CD8-positive, alpha-beta memory T cell (primary cell): Measurements from ENCODE around the gene CALML6. TPM values are rescaled to one million over a fixed set of nuclear protein-coding genes. Genes with fewer than 3 reads are reported as not detected.

Experiments
- CTCF ChIA-PET: fragments of 350-600 bp; sonication (Branson Sonifier 250); formaldehyde crosslinking; loops from one replicate; lab custom pipeline; 2021; ENCODE audit warnings: antibody characterized with exemption; lab: Charles Lee
- POLR2A ChIA-PET: fragments of 350-600 bp; sonication (Branson Sonifier 250); formaldehyde crosslinking; loops from one replicate; lab custom pipeline; 2021; ENCODE audit warnings: antibody characterized with exemption; lab: Charles Lee
- DNase-seq, 5 donors: peaks; one replicate each; pipeline versions ENCODE4 v3.0.0 to v3.0.0-alpha.2; 2020 to 2022; ENCODE audit warnings: mixed read lengths in 1 of 5
- H3K27ac ChIP-seq: one replicate; pipeline ENCODE4 v1.7.0; 2013; ENCODE audit warnings: low read depth, mild to moderate bottlenecking, low read length, moderate library complexity
- H3K27me3 ChIP-seq: 2 replicates; pipeline ENCODE4 v1.7.0; 2013; ENCODE audit warnings: low read length, mild to moderate bottlenecking; ENCODE audit not compliant: insufficient read depth, poor library complexity, severe bottlenecking
- H3K36me3 ChIP-seq: 2 replicates; pipeline ENCODE4 v1.7.0; 2013; ENCODE audit warnings: mild to moderate bottlenecking, low read length, moderate library complexity; ENCODE audit not compliant: insufficient read depth
- H3K4me1 ChIP-seq: 2 replicates; pipeline ENCODE4 v1.7.0; 2013; ENCODE audit warnings: mild to moderate bottlenecking, low read length, moderate library complexity; ENCODE audit not compliant: insufficient read depth
- H3K4me3 ChIP-seq: 2 replicates; pipeline ENCODE4 v1.7.0; 2013; ENCODE audit warnings: mild to moderate bottlenecking, low read length
- H3K9me3 ChIP-seq: 2 replicates; pipeline ENCODE4 v1.7.0; 2013; ENCODE audit warnings: mild to moderate bottlenecking, low read length
- H3K27ac Mint-ChIP-seq, 8 donors: one replicate each; pipeline ENCODE4 v1.8.0; 2020 to 2021; ENCODE audit warnings: mixed read lengths in 8 of 8, mild to moderate bottlenecking in 6 of 8, inconsistent platforms in 3 of 8, moderate library complexity in 3 of 8
- H3K27me3 Mint-ChIP-seq, 2 donors: one replicate each; pipeline ENCODE4 v1.8.0; 2020 to 2021; ENCODE audit warnings: mixed read lengths in 2 of 2, mild to moderate bottlenecking in 1 of 2, moderate library complexity in 1 of 2
- H3K36me3 Mint-ChIP-seq, 3 donors: one replicate each; pipeline ENCODE4 v1.8.0; 2020 to 2021; ENCODE audit warnings: mixed read lengths in 3 of 3, inconsistent platforms in 1 of 3, mild to moderate bottlenecking in 1 of 3
- H3K4me1 Mint-ChIP-seq, 3 donors: one replicate each; pipeline ENCODE4 v1.8.0; 2020 to 2021; ENCODE audit warnings: mixed read lengths in 3 of 3, inconsistent platforms in 1 of 3, mild to moderate bottlenecking in 1 of 3
- H3K4me3 Mint-ChIP-seq, 7 donors: one replicate each; pipeline ENCODE4 v1.8.0; 2020 to 2021; ENCODE audit warnings: mixed read lengths in 7 of 7, mild to moderate bottlenecking in 6 of 7, moderate library complexity in 4 of 7, inconsistent platforms in 2 of 7
- H3K9me3 Mint-ChIP-seq, 5 donors: one replicate each; pipeline ENCODE4 v1.8.0; 2020 to 2022; ENCODE audit warnings: mixed read lengths in 5 of 5, mild to moderate bottlenecking in 3 of 5, moderate library complexity in 2 of 5, inconsistent platforms in 1 of 5
- polyA plus RNA-seq: library from polyadenylated mRNA; unstranded; fragments of 300-500 nt; fragmentation: Illumina TruSeq; gene quantifications from one replicate; pipeline ENCODE4 v1.2.3, GENCODE V29; 2021
- total RNA-seq, 2 experiments: library from RNA; stranded (reverse); gene quantifications; one replicate each; pipeline ENCODE4 v1.2.3, GENCODE V29; 2021

Gene CALML6
- total and polyA plus RNA-seq, 3 experiments from 2014 or later, result 0.46 to 0.78 TPM; not detected in 1

- Mint-ChIP-seq H3K4me3 (no peak overlapping the region), H3K36me3 (no peaks in the 10 kb centered on the region), H3K27ac (no peak overlapping the region), H3K27me3 (peaks cover 0 to 5% of the 10 kb centered on the region in 2 donors), H3K4me1 (peaks cover 0 to 8% (median 3%) of the 10 kb centered on the region in 3 donors), H3K9me3 (no peaks in the 10 kb centered on the region)
- H3K4me3 ChIP-seq, result no peak overlapping the region
- no peaks in the 10 kb centered on the region for H3K9me3 ChIP-seq
- no peaks in the 10 kb centered on the region for H3K27me3 ChIP-seq
- no peak overlapping the region for H3K27ac ChIP-seq
- DNase-seq, result no peak
- ChIA-PET CTCF (interaction anchor here (1.3 kb wide), 1 partner anchor 10 kb away, joined by 3 read pairs; no protein-coding TSS in a partner anchor), POLR2A (no interaction called here)
- H3K4me1 ChIP-seq, result peaks cover 18% of the 10 kb centered on the region
- no peaks in the 10 kb centered on the region for H3K36me3 ChIP-seq
Observed at GRCh38 chr1:1915911-1916840, 1.1 kb downstream of the CALML6 start.

- H3K4me3 ChIP-seq, result no peak overlapping the region
- H3K36me3 ChIP-seq, result no peaks in the 10 kb centered on the region
- H3K27ac Mint-ChIP-seq, result no peak overlapping the region
- no peaks in the 10 kb centered on the region for H3K9me3 ChIP-seq
- CTCF ChIA-PET, result interaction anchor here (1.7 kb wide), 1 partner anchor 128 kb away, joined by 5 read pairs; no protein-coding TSS in a partner anchor
- no peak overlapping the region for H3K4me3 Mint-ChIP-seq
- DNase-seq, result no peak
- H3K4me1 ChIP-seq, result peaks cover 18% of the 10 kb centered on the region
- H3K27ac ChIP-seq, result no peak overlapping the region
- H3K4me1 Mint-ChIP-seq, result peaks cover 0 to 8% (median 3%) of the 10 kb centered on the region in 3 donors
- no peaks in the 10 kb centered on the region for H3K27me3 ChIP-seq
- POLR2A ChIA-PET, result no interaction called here
- no peaks in the 10 kb centered on the region for H3K9me3 Mint-ChIP-seq
- H3K27me3 Mint-ChIP-seq, result peaks cover 0 to 5% of the 10 kb centered on the region in 2 donors
- no peaks in the 10 kb centered on the region for H3K36me3 Mint-ChIP-seq
Observed at GRCh38 chr1:1916851-1917251, 1.8 kb downstream of the CALML6 start.

GRCh38 chr1:1917304-1917976 lies 2.4 kb downstream of the CALML6 start:
- Histone ChIP-seq H3K4me1 (peaks cover 18% of the 10 kb centered on the region), H3K36me3 (no peaks in the 10 kb centered on the region), H3K27me3 (no peaks in the 10 kb centered on the region), H3K27ac (no peak overlapping the region), H3K4me3 (no peak overlapping the region), H3K9me3 (no peaks in the 10 kb centered on the region)
- Mint-ChIP-seq H3K36me3 (no peaks in the 10 kb centered on the region), H3K27me3 (peaks cover 0 to 5% of the 10 kb centered on the region in 2 donors), H3K27ac (peak overlapping the region in 1 of 8 donors; percentile 38), H3K9me3 (no peaks in the 10 kb centered on the region), H3K4me3 (peak overlapping the region in 6 of 7 donors; percentile 12 to 54 (median 25)), H3K4me1 (peaks cover 0 to 8% (median 3%) of the 10 kb centered on the region in 3 donors)
- DNase-seq, result no peak
- ChIA-PET POLR2A (no interaction called here), CTCF (interaction anchor here (1.7 kb wide), 1 partner anchor 127 kb away, joined by 5 read pairs; no protein-coding TSS in a partner anchor)

GRCh38 chr1:1917995-1918900 lies 3.2 kb downstream of the CALML6 start:
- H3K27ac Mint-ChIP-seq, result peak overlapping the region in 1 of 8 donors; percentile 84
- ChIA-PET CTCF (interaction anchor here (1.7 kb wide), 1 partner anchor 127 kb away, joined by 5 read pairs; no protein-coding TSS in a partner anchor), POLR2A (no interaction called here)
- H3K4me3 Mint-ChIP-seq, result peak overlapping the region in 6 of 7 donors; percentile 16 to 73 (median 47)
- Histone ChIP-seq H3K27me3 (no peaks in the 10 kb centered on the region), H3K4me1 (peaks cover 18% of the 10 kb centered on the region), H3K36me3 (no peaks in the 10 kb centered on the region), H3K9me3 (no peaks in the 10 kb centered on the region), H3K27ac (no peak overlapping the region), H3K4me3 (peak overlapping the region; percentile 51)
- H3K27me3 Mint-ChIP-seq, result peaks cover 0 to 5% of the 10 kb centered on the region in 2 donors
- DNase-seq, result peak in 1 of 5 donors; percentile 60
- no peaks in the 10 kb centered on the region for H3K36me3 Mint-ChIP-seq
- no peaks in the 10 kb centered on the region for H3K9me3 Mint-ChIP-seq
- H3K4me1 Mint-ChIP-seq, result peaks cover 0 to 8% (median 3%) of the 10 kb centered on the region in 3 donors

GRCh38 chr1:1918901-1919303 lies 3.8 kb downstream of the CALML6 start, which contains the start of gene TMEM52:
TSS of gene TMEM52 (minus strand) at chr1:1919279. CDS start at chr1:1919265, 14 bp downstream.
- H3K9me3 ChIP-seq, result no peaks in the 10 kb centered on the region
- DNase-seq, result no peak
- peaks cover 0 to 8% (median 3%) of the 10 kb centered on the region in 3 donors for H3K4me1 Mint-ChIP-seq
- H3K4me3 ChIP-seq, result peak within 1 kb of the TSS; percentile 51
- no peaks in the 10 kb centered on the region for H3K36me3 Mint-ChIP-seq
- peak within 1 kb of the TSS; percentile 26 to 94 (median 71) for H3K27ac Mint-ChIP-seq
- no peaks in the 10 kb centered on the region for H3K36me3 ChIP-seq
- H3K27me3 Mint-ChIP-seq, result peaks cover 0 to 1% of the 10 kb centered on the region in 2 donors
- H3K4me1 ChIP-seq, result peaks cover 18% of the 10 kb centered on the region
- ChIA-PET POLR2A (no interaction called here), CTCF (interaction anchor here (1.0 to 1.3 kb wide), 2 partner anchors 10 to 126 kb away, joined by 3 to 4 read pairs; no protein-coding TSS in a partner anchor)
- no peaks in the 10 kb centered on the region for H3K9me3 Mint-ChIP-seq
- H3K27me3 ChIP-seq, result no peaks in the 10 kb centered on the region
- no peak within 1 kb of the TSS for H3K27ac ChIP-seq
- peak within 1 kb of the TSS; percentile 60 to 75 (median 69) for H3K4me3 Mint-ChIP-seq

GRCh38 chr1:1919304-1920056 lies 4.4 kb downstream of the CALML6 start:
- Mint-ChIP-seq H3K9me3 (no peaks in the 10 kb centered on the region), H3K4me3 (peak overlapping the region; percentile 60 to 75 (median 69)), H3K27me3 (no peaks in the 10 kb centered on the region), H3K4me1 (peaks cover 0 to 8% (median 3%) of the 10 kb centered on the region in 3 donors), H3K36me3 (no peaks in the 10 kb centered on the region), H3K27ac (peak overlapping the region; percentile 26 to 94 (median 71))
- POLR2A ChIA-PET, result no interaction called here
- H3K27me3 ChIP-seq, result no peaks in the 10 kb centered on the region
- no peak overlapping the region for H3K27ac ChIP-seq
- peak overlapping the region; percentile 51 for H3K4me3 ChIP-seq
- H3K4me1 ChIP-seq, result peaks cover 18% of the 10 kb centered on the region
- no peaks in the 10 kb centered on the region for H3K9me3 ChIP-seq
- H3K36me3 ChIP-seq, result no peaks in the 10 kb centered on the region
- CTCF ChIA-PET, result interaction anchor here (1.0 to 1.3 kb wide), 2 partner anchors 11 to 125 kb away, joined by 3 to 4 read pairs; no protein-coding TSS in a partner anchor
- DNase-seq, result peak; percentile 99 to 100 (median 100)
